ENCODE data around the gene PIK3C2B.

Gene PIK3C2B

DNA sequence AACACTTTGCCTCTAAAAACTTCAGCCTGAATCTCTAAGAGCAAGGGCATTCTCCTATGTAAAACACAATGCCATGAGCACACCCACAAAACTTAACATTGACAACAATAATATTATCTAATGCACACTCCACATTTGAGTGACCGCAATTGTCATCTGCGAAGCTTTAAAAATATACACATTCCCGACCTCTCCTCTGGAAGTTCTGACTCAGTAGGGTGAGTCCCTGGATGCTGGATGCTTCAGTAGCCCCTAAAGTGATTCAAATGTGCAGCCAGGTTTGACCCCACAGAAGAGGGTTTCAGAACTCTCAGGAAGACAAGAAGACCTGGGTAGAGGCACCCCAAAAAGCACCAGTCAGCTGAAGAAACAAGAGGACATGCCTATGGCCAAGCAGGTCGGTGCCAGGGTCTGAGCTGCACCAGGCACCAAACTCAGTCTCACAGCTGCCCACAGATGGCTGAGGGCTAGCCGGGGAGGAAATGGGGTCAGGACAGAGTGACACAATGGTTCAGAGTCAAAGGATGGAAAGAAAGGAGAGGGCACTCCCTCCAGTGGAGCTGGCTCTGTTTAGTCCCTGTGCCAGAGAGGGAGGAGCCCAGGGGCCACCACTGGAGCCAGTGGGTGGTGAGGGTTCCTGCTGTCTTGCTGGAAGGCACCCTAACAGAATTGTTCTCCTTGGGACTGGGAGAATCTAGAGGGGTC, 17.4 kb downstream of the PIK3C2B start:
- no peak for DNase-seq

- no peak for DNase-seq
These were observed 18.0 kb downstream of the PIK3C2B start for GRCh38 chr1:204476563-204476962.

DNA sequence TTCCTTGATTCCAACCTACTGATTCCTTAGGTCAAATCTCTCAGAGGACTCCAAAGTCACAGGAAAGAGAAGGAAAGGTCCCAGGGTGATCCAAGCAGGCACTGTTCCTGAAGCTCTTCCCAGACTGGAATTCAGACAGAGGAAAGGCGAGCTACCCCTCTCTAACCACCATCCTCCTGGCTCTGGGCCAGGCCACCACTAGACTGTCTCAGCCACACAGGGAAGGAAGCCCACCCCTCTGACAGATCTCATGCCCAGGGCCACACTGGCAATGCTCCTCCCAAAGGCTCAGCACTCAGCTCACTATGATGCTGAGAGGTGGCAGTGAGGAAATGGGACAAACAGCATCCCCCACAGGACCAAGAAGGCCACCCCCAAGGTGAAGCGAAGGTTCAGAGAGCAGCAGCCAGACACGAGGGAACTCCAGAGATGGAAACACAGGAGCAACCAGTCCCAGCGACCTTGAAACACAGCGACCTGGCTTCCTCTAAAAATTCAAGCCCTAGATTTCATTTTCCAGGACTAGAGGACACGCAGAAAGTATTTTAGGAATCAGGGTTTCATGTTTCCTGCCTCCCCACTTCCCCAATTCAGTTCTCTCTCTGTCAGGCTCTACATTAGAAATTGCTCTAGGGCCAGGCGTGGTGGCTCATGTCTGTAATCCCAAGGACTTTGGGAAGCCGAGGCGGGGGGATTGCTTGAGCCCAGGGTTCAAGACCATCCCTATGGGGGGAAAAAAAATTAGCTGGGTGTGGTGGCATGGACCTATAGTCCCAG, 18.8 kb downstream of the PIK3C2B start:
- DNase-seq, result no peak

- DNase-seq, result no peak
These were observed 21.1 kb downstream of the PIK3C2B start for GRCh38 chr1:204473400-204473965.

DNA sequence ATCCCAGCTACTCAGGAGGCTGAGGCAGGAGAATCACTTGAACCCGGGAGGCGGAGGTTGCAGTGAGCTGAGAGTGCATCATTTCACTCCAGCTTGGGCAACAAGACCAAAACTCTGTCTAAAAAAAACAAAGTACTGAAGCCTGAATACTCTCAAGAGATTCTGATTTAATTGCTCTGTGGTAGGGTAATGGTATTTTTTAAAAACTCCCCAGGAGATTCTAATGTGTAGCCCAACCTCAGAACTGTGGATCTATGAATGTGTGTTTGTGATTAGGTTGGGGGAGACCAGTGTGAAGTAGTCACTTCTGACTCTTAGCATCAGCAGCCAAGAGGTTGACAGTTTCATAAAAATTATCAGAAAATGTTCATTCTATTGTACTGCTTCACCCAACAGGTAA, 21.9 kb downstream of the PIK3C2B start:
- DNase-seq, result no peak

GRCh38 chr1:204471687-204472086, 22.9 kb downstream of the PIK3C2B start:
- DNase-seq, result no peak

DNA sequence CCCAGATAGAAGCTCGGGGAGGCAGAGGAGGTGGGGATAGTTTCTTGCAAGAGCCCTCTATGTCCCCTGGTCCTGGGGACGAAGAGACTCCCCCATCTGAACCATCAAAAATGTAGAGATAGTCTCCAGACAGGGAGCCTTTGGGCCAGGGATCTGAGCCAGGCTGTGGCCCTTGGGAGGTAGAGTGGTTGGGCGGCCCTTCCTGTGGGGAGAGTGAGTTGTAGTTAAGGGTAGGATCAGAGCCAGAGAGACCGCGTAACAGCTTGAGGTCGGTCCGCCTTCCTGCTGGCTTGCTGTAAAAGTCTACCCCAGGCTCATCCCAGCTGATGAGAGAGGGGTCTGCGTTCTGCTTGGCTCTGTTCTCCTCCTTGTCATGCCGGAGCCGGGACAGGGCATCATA, 25.3 kb downstream of the PIK3C2B start:
- no peak for DNase-seq

- DNase-seq, result no peak
These were observed 25.8 kb downstream of the PIK3C2B start for GRCh38 chr1:204468766-204469302.

DNA sequence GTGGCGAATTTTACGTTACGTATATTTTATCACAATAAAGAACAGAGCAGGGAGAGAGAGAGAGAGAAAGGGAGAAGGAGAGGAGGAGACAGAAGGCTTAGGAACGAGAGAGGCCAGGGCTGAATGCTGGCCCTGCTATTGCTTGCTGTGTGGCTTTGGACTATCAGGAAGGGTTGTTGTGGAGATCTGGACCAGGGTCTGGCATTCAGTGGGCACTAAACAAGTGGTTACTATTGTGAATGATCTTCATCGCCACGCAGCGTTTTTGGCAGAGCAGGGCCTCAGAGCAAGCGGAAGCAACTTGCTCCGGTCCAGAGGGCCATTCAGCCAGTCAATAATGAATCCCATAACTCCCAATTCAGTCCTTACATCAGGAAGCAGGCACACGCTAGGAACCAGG, 26.4 kb downstream of the PIK3C2B start:
- no peak for DNase-seq

- no peak for DNase-seq
These were observed 27.9 kb downstream of the PIK3C2B start for GRCh38 chr1:204466416-204467405.

GRCh38 chr1:204465546-204466415, 28.8 kb downstream of the PIK3C2B start:
- no peak for DNase-seq

GRCh38 chr1:204464701-204465100, 29.9 kb downstream of the PIK3C2B start:
- no peak for DNase-seq

- DNase-seq, result no peak
These were observed 30.4 kb downstream of the PIK3C2B start for GRCh38 chr1:204464187-204464631.

DNA sequence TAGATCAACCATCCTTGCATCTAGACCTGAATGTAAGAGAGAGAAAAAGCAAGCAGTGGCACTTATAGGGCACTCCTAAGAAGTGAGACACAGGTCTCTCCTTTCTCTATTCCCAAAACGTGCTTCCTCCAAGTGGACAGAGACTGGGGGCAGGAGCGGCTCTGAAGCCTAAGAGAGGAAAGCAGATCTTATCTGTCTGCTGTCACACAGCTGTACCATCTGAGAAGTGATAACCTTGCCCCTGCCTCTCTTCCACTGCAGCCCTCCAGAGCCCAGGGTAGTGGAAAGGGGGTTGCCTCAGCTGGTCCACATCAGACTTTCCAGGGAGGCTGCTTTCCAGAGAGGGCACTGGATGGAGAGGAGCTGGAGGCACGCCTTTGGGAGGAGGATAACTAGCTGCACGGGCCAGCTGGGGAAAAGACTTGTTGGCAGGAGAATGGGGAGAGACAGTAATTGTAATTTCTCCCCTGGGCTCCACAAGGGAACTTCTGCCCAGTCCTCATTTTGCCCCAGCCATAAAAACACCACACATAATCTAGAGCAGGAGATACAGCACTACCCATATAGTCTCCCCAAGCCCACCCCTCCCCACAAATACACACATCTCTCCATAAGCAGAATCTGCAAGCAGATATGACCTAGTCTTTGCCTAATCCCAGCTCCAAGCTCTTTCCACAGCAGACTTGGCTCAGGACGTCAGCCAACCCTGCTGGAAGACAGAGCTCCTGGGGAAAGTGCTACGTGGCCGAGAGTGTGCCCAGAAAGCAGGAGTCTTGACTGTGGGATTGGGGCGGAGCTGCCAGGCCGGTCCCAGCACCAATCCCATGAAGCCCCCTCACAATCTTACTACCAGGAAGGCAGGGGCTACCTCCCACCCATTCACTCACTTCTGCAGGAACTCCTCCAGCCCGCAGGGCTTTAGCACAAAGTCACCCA, 31.2 kb downstream of the PIK3C2B start:
- DNase-seq, result no peak

- no peak for DNase-seq
These were observed 32.4 kb downstream of the PIK3C2B start for GRCh38 chr1:204462229-204462561.

GRCh38 chr1:204461331-204462228, 33.0 kb downstream of the PIK3C2B start:
- DNase-seq, result no peak

GRCh38 chr1:204460346-204460745, 34.3 kb downstream of the PIK3C2B start:
- no peak for DNase-seq

DNA sequence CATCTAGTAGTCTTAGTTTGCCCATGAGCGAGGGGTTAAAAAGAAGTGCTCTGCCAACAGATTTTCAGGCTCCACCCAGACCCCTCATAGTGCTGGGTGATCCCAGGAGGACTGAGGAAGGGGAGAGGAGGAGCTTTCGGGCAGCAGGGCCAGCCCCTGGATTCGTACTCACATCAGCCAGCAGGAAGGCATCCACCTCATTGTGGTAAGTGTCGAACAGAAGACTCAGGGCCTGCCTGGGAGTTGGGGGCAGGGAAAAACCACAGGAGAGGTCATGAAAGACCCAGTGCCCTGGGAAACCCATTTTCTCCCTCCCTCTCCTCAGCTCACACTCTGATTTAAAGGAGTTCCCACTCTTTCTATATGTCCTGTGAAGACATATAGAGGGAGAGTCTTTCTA, 34.9 kb downstream of the PIK3C2B start:
- no peak for DNase-seq

DNA sequence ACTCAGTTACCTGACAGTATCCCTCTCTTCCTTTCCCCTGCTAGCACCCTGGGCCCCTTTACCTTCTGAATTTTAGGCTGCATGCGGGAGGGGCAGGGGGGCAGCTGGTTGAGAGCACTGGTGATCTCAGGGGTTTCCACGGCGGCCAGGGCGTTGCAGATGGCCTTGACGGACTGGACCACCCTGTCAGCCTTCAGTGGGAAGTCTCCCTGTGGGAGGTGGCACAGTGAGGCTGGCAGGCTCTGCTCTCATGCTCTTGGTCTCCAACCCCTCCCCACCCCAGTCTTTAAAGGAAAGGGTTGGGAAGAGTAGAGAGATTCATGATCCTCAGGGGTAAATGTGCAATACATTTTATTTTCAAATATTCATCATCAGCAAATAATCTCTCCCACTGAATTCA, 36.9 kb downstream of the PIK3C2B start:
- no peak for DNase-seq

Data from NCI-H345 (cell line).